ENCODE data around the gene KRT76.

KRT76 gene

GRCh38 chr12:52811191-52812072, 34.3 kb upstream of the KRT76 start:
- Histone ChIP-seq H3K27me3 (replicated peaks; ENCODE audit: control insufficient read depth, insufficient read depth, low read length) (no peaks in the 10 kb centered on the region; the same call in 1 of the 2 replicates), H3K4me3 (replicated peaks; ENCODE audit: low read depth, low read length) (no peak overlapping the region), H3K36me3 (ENCODE audit: control insufficient read depth, insufficient read depth, low read length) (no peaks in the 10 kb centered on the region)
- DNase-seq (ENCODE audit: extremely low read depth, insufficient read length) = no peak
- no peak for TF ChIP-seq CTCF (IDR thresholded peaks at IDR 0.05; ENCODE audit: insufficient read depth, low read length, poor library complexity, severe bottlenecking)

GRCh38 chr12:52810554-52810953, 33.4 kb upstream of the KRT76 start:
- no peak for TF ChIP-seq CTCF (IDR thresholded peaks at IDR 0.05; ENCODE audit: insufficient read depth, low read length, poor library complexity, severe bottlenecking)
- Histone ChIP-seq H3K36me3 (ENCODE audit: control insufficient read depth, insufficient read depth, low read length) (no peaks in the 10 kb centered on the region), H3K27me3 (replicated peaks; ENCODE audit: control insufficient read depth, insufficient read depth, low read length) (no peaks in the 10 kb centered on the region; the same call in 1 of the 2 replicates), H3K4me3 (replicated peaks; ENCODE audit: low read depth, low read length) (no peak overlapping the region)
- DNase-seq (ENCODE audit: extremely low read depth, insufficient read length) = no peak

- no peak for DNase-seq (ENCODE audit: extremely low read depth, insufficient read length)
- no peaks in the 10 kb centered on the region; the same call in 1 of the 2 replicates for H3K27me3 ChIP-seq (replicated peaks; ENCODE audit: control insufficient read depth, insufficient read depth, low read length)
- no peaks in the 10 kb centered on the region for H3K36me3 ChIP-seq (ENCODE audit: control insufficient read depth, insufficient read depth, low read length)
- TF ChIP-seq CTCF (IDR thresholded peaks at IDR 0.05; ENCODE audit: insufficient read depth, low read length, poor library complexity, severe bottlenecking) = no peak
- H3K4me3 ChIP-seq (replicated peaks; ENCODE audit: low read depth, low read length) = no peak overlapping the region
These were observed 32.0 kb upstream of the KRT76 start for GRCh38 chr12:52809166-52809565.

DNA sequence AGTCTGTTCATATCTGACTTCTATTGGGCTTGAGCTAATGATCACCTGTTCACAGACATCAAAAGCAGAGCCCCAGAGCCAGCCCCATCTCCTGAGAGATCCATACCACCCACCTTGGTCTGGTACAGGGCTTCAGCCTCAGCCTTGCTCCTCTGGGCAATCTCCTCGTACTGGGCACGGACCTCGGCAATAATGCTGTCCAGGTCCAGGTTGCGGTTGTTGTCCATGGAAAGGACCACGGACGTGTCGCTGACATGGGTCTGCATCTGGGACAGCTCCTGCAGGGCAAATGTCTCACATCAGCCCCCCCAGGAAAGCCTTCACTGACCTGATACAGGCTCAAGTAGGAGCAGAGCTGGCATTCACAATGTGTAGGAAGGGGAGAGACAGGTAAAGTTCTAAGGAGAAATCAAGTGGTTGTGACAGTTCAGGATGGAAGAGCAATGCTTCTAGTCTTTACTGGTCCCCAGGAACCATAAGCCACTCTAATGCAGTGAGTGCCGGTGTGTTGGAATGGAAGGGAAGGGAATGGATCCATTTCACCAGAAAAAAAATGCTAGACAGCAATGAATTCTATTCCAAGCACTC, 31.5 kb upstream of the KRT76 start:
- Histone ChIP-seq H3K27me3 (replicated peaks; ENCODE audit: control insufficient read depth, insufficient read depth, low read length) (no peaks in the 10 kb centered on the region; the same call in 1 of the 2 replicates), H3K36me3 (ENCODE audit: control insufficient read depth, insufficient read depth, low read length) (no peaks in the 10 kb centered on the region), H3K4me3 (replicated peaks; ENCODE audit: low read depth, low read length) (no peak overlapping the region)
- no peak for TF ChIP-seq CTCF (IDR thresholded peaks at IDR 0.05; ENCODE audit: insufficient read depth, low read length, poor library complexity, severe bottlenecking)
- no peak for DNase-seq (ENCODE audit: extremely low read depth, insufficient read length)

DNA sequence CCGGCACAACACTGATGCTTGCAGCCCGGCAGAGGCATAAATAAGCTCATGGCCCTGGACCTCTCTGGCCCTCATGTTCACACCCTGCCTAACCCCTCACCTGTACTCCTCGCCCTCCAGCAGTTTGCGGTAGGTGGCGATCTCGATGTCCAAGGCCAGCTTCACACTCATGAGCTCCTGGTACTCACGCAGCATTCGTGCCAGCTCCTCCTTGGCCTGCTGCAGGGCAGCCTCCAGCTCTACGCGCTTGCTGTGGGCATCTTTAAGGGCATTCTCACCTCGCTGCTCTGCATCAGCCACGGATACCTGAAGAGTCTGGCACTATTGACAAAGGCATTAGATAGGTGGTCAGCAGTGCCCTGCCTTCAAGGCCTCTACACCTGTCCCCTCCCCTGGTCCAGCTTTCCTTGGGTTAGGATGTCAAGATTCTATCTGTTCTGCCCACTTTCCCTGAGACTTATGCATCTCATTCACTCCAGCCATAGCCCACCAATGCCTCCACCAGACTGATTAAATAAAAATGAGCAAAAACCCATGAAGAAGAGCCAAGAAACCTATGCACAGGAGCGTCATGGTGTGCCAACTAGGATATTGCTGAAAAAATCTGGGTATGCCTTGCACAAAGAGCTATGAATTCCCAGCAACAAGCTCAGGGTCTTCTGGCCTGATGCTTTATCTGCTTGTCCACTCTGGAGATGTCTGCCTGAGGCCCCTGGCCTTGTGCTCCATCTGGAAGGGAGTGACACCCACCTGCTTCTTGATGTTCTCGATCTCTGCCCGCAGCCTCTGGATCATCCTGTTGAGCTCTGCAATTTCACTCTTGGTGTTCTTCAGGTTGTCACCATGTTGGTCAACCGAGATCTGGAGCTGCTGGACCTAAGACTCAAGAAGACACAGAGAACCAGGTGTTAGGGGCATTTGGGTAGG, 30.7 kb upstream of the KRT76 start:
- Histone ChIP-seq H3K27me3 (replicated peaks; ENCODE audit: control insufficient read depth, insufficient read depth, low read length) (no peaks in the 10 kb centered on the region; the same call in 1 of the 2 replicates), H3K4me3 (replicated peaks; ENCODE audit: low read depth, low read length) (no peak overlapping the region), H3K36me3 (ENCODE audit: control insufficient read depth, insufficient read depth, low read length) (no peaks in the 10 kb centered on the region)
- DNase-seq (ENCODE audit: extremely low read depth, insufficient read length) = no peak
- TF ChIP-seq CTCF (IDR thresholded peaks at IDR 0.05; ENCODE audit: insufficient read depth, low read length, poor library complexity, severe bottlenecking) = no peak
